ENCODE measurements around the gene MPG.
A peak's percentile ranks its signal among the peaks of the same experiment; 100 is the strongest.

GRCh38 chr16:117379-118365 is 39.6 kb downstream of the MPG start:
- TF ChIP-seq CTCF (IDR thresholded peaks at IDR 0.05): peak; percentile 48 to 68 (median 59)
- no peak for TF ChIP-seq POLR2A (IDR thresholded peaks at IDR 0.05)
